ENCODE measurements around the gene VTCN1.
"Not testable (repeated sequence)": the region's sequence is repeated elsewhere in the genome, so short reads cannot be mapped to it uniquely, and the experiment has no call there.

Gene VTCN1

GRCh38 chr1:117121589-117122329 lies 89.0 kb downstream of the VTCN1 start, which contains the start of gene TRIM45:
Gene TRIM45, minus strand, starts transcription at chr1:117121749. Its CDS starts 548 bp downstream, at chr1:117121201.
- peak; percentile 75 for DNase-seq

- DNase-seq: no peak
These were observed 89.7 kb downstream of the VTCN1 start for GRCh38 chr1:117120774-117121588.

DNA sequence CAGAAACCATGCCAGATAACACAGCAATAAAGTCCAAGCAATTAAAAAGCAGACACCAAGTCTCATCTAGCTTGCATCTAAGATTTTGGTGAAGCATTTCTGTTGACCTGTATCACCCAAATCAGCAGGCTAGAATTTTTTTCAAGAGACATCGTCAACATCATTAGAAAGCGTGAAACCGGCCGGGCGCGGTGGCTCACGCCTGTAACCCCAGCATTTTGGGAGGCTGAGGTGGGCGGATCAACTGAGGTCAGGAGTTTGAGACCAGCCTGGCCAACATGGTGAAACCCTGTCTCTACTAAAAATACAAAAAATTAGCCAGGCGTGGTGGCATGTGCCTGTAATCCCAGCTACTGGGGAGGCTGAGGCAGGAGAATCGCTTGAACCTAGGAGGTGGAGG lies 91.6 kb downstream of the VTCN1 start:
- DNase-seq: not testable (repeated sequence)

DNA sequence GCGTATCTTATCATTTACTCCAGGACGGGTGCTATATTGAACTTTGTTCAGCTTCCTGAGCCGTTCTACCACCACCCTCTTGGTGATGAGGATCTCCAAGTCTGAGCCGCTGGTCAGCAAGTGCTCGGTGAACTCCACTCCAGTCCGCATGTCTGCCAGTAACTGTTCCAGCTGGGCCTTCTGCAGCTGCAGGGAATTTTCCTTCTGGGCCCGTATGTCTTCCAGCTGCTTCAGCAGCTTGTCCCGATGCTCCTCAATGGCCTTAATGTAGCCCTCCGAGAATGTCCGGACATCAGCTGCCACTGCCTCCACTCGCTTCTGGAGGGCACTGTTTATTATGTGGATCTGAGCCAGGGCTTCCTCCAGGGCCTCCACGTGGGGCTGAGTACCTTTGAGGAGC lies 92.6 kb downstream of the VTCN1 start:
- no peak for DNase-seq

GRCh38 chr1:117117697-117118096 lies 93.0 kb downstream of the VTCN1 start:
- DNase-seq: no peak

GRCh38 chr1:117116784-117117130 lies 94.0 kb downstream of the VTCN1 start:
- no peak for DNase-seq

DNA sequence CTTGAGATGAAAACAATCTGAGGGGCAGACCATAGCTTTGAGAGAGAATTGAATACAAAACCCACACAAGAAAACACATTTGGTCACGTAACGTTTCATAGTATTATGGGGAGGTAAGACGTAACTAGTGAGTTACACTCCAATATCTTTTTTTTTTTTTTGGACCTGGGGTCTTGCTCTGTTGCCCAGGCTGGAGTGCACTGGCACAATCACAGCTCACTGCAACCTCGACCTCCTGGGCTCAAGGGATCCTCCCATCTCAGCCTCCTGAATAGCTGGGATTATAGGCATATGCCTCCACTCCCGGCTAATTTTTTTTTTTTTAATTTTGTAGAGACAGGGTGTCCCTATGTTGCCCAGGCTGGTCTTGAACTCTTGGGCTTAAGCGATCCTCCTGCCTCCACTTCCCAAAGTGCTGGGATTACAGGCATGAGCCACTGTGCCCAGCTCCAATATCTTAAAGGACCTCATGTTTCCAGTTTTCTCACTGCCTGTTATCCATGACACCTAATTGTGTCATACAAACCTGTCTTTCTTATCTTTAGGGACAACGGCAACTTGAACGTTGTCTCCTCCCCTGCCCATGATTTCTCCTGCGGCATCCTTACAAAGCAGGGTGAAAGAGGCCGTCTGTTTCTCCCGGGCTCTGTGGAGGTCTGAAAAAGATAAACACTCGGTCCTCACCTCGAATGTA lies 94.5 kb downstream of the VTCN1 start:
- DNase-seq: no peak

- DNase-seq: no peak
These were observed 95.8 kb downstream of the VTCN1 start for GRCh38 chr1:117114877-117115276.

GRCh38 chr1:117113199-117113598 lies 97.5 kb downstream of the VTCN1 start:
- no peak for DNase-seq

GRCh38 chr1:117112047-117112717 lies 98.5 kb downstream of the VTCN1 start:
- DNase-seq: no peak

GRCh38 chr1:117110774-117111173 lies 100.0 kb downstream of the VTCN1 start:
- no peak for DNase-seq

- DNase-seq: no peak
These were observed 103.4 kb downstream of the VTCN1 start for GRCh38 chr1:117107364-117107763.

- no peak for DNase-seq
These were observed 104.2 kb downstream of the VTCN1 start for GRCh38 chr1:117106478-117106877.

DNA sequence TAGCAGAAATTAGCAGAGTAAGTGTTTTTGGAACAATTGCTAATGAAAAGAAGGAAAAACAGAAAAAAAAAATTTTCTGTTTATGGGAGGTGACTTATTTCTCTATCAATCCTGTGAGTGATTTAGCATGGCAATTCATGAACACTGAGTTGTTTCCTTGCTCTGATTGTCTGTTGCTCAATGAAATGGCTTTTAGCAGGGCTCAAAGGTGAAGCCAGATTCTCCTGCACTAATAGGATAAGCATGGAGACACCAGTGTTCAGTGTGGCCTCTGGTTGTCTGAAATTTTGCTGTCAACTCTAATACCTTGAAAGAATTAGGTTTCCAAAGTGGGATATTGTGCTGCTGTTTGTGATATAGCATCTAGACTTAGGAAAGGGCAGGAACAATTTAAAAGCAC lies 105.0 kb downstream of the VTCN1 start:
- DNase-seq: no peak

- DNase-seq: no peak
These were observed 105.7 kb downstream of the VTCN1 start for GRCh38 chr1:117104986-117105385.

DNA sequence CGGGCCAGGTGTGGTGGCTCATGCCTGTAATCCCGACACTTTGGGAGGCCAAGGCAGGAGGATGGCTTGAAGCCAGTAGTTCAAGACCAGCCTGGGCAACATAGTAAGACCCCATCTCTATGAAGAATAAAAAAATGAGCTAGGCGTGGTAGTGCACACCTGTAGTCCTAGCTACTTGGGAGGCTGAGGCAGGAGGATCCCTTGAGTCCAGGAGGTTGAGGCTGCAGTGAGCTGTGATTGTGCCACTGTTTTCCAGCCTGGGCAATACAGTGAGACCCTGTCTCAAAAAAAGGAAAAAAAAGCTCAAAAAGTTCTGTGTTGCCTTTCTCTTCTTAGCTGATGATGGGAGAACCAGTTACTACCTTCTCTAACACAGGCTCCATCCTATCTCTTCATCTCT lies 108.9 kb downstream of the VTCN1 start:
- not testable (repeated sequence) for DNase-seq

DNA sequence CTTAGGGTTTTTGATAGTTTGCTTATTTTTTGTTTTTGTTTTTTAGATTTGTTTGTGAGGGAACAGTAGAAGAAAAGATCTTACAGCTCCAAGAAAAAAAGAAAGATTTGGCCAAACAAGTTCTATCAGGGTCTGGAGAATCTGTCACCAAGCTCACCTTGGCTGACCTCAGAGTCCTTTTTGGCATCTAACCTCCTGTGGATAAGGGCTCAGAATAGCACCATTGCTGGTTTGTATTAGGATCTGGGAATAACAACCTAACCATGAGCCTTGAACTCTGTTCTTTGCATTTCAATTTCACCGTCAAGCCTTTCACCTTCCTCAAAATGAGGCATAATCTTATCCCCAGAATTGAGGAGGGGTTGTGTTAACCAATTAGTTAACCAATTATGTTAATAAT lies 109.4 kb downstream of the VTCN1 start:
- DNase-seq: no peak

GRCh38 chr1:117098287-117098890 lies 112.3 kb downstream of the VTCN1 start:
- no peak for DNase-seq

DNA sequence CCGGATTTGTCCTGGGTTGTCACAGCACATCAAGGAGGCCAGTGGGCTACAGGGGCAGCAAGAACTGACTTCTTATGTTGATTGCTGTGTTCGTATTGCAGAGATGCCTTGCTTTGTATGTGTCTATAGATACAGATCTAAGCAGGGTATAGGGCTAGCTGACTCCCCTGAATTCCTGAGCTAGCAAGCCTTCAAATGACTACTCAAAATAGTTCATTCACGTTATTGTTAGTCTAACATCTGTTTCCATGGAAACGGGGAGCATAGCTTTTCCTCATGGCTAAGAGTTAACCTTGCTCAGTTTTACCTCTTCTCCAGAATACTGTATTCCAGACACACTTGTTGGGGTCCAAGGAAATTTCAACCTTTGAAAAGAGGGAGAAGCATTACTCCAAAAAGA lies 113.3 kb downstream of the VTCN1 start:
- no peak for DNase-seq

DNA sequence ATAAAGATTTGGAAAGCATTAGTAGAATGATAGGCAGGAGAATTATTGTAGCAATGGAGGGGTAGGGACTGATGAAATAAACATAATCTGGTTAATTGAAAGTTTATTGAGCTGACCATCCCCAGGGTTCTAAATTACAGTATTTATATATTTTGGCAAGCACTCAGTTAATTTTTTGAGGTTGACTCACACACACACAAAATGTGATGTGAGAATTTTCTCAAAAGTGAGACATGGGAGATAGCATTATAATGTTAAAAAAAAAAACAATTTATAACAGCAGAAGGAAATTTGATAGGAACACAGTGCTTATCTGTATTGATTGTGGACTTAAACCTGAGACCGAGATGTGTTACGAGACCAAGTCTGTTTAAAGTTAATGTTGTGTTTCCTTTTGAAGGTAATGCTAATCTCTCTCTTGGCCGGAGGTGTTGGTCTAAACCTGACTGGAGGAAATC lies 113.7 kb downstream of the VTCN1 start:
- no peak for DNase-seq

- no peak for DNase-seq
These were observed 115.7 kb downstream of the VTCN1 start for GRCh38 chr1:117094841-117095604.
